Large intestine (tissue), 3 donors: ENCODE measurements around the gene RASGRP3. TPM values are rescaled to one million over a fixed set of nuclear protein-coding genes. Genes with fewer than 3 reads are reported as not detected.

Source experiments
- DNase-seq, 2 donors: peaks; one replicate each; pipeline versions ENCODE4 v3.0.0 to v3.0.0-alpha.2; 2013
- H3K27ac ChIP-seq: one replicate; pipeline ENCODE4 v1.5.1; 2013; ENCODE audit warnings: low read length
- H3K27me3 ChIP-seq: 2 replicates; pipeline ENCODE4 v1.6.1; 2013; ENCODE audit warnings: low read length; ENCODE audit not compliant: control insufficient read depth, insufficient read depth
- H3K36me3 ChIP-seq: 2 replicates; pipeline ENCODE4 v1.6.1; 2013; ENCODE audit warnings: low read length; ENCODE audit not compliant: control insufficient read depth, insufficient read depth
- H3K4me1 ChIP-seq: one replicate; pipeline ENCODE4 v1.6.1; 2013; ENCODE audit warnings: low read length; ENCODE audit not compliant: control insufficient read depth, insufficient read depth
- H3K4me3 ChIP-seq: one replicate; pipeline ENCODE4 v1.5.1; 2013; ENCODE audit warnings: low read length
- H3K9me3 ChIP-seq: one replicate; pipeline ENCODE4 v1.6.1; 2013; ENCODE audit warnings: mild to moderate bottlenecking, low read depth, low read length, moderate library complexity; ENCODE audit not compliant: control insufficient read depth
- WGBS: methylation state at CpG from one replicate; pipeline ENCODE4 v1.1.5; 2013; ENCODE audit warnings: low lambda C conversion rate; ENCODE audit not compliant: insufficient coverage; 5-methylcytosine and 5-hydroxymethylcytosine counted together
- polyA plus RNA-seq: library from polyadenylated mRNA; unstranded; fragments of 120-200 nt; gene quantifications from one replicate; pipeline ENCODE4 v1.2.1, GENCODE V29; 2013

RASGRP3 gene
- polyA plus RNA-seq, 1 donor = 11.2 TPM

- Histone ChIP-seq H3K27ac (no peak overlapping the region), H3K4me1 (no peaks in the 10 kb centered on the region), H3K4me3 (no peak overlapping the region), H3K9me3 (no peaks in the 10 kb centered on the region), H3K27me3 (no peaks in the 10 kb centered on the region), H3K36me3 (no peaks in the 10 kb centered on the region)
- WGBS = no CpG with 5 or more reads among the region's 2 CpGs
- no peak for DNase-seq
These were observed 25.6 kb downstream of the RASGRP3 start for GRCh38 chr2:33502025-33502424.

GRCh38 chr2:33503002-33503401 is 26.6 kb downstream of the RASGRP3 start:
- Histone ChIP-seq H3K36me3 (no peaks in the 10 kb centered on the region), H3K27me3 (no peaks in the 10 kb centered on the region), H3K27ac (no peak overlapping the region), H3K9me3 (no peaks in the 10 kb centered on the region), H3K4me1 (no peaks in the 10 kb centered on the region), H3K4me3 (no peak overlapping the region)
- DNase-seq = no peak
- 38% methylated on average over 1 of the region's 1 CpG for WGBS

- H3K36me3 ChIP-seq = no peaks in the 10 kb centered on the region
- H3K27ac ChIP-seq = no peak overlapping the region
- no peaks in the 10 kb centered on the region for H3K9me3 ChIP-seq
- no peaks in the 10 kb centered on the region for H3K27me3 ChIP-seq
- no peak for DNase-seq
- no peaks in the 10 kb centered on the region for H3K4me1 ChIP-seq
- H3K4me3 ChIP-seq = no peak overlapping the region
- 80% methylated on average over 1 of the region's 1 CpG for WGBS
These were observed 29.5 kb downstream of the RASGRP3 start for GRCh38 chr2:33505966-33506365.

- Histone ChIP-seq H3K27me3 (no peaks in the 10 kb centered on the region), H3K36me3 (no peaks in the 10 kb centered on the region), H3K27ac (no peak overlapping the region), H3K4me1 (no peaks in the 10 kb centered on the region), H3K4me3 (no peak overlapping the region), H3K9me3 (no peaks in the 10 kb centered on the region)
- WGBS = 86% methylated on average over 3 of the region's 5 CpGs
- DNase-seq = no peak
These were observed 33.6 kb downstream of the RASGRP3 start for GRCh38 chr2:33509908-33510585.

GRCh38 chr2:33510586-33510968 is 34.1 kb downstream of the RASGRP3 start:
- no peak for DNase-seq
- no peaks in the 10 kb centered on the region for H3K27me3 ChIP-seq
- H3K9me3 ChIP-seq = no peaks in the 10 kb centered on the region
- no peaks in the 10 kb centered on the region for H3K4me1 ChIP-seq
- H3K4me3 ChIP-seq = no peak overlapping the region
- H3K36me3 ChIP-seq = no peaks in the 10 kb centered on the region
- H3K27ac ChIP-seq = no peak overlapping the region
- 80% methylated on average over 2 of the region's 4 CpGs for WGBS

- no peak overlapping the region for H3K4me3 ChIP-seq
- WGBS = 40% methylated on average over 1 of the region's 1 CpG
- H3K27ac ChIP-seq = no peak overlapping the region
- DNase-seq = no peak
- H3K27me3 ChIP-seq = no peaks in the 10 kb centered on the region
- no peaks in the 10 kb centered on the region for H3K36me3 ChIP-seq
- H3K4me1 ChIP-seq = no peaks in the 10 kb centered on the region
- H3K9me3 ChIP-seq = no peaks in the 10 kb centered on the region
These were observed 34.7 kb downstream of the RASGRP3 start for GRCh38 chr2:33511141-33511540.

GRCh38 chr2:33512112-33512511 is 35.7 kb downstream of the RASGRP3 start:
- H3K27me3 ChIP-seq = no peaks in the 10 kb centered on the region

GRCh38 chr2:33513480-33513879 is 37.0 kb downstream of the RASGRP3 start:
- H3K4me1 ChIP-seq = no peaks in the 10 kb centered on the region
- 100% methylated on average over 1 of the region's 3 CpGs for WGBS
- H3K4me3 ChIP-seq = no peak overlapping the region
- no peaks in the 10 kb centered on the region for H3K9me3 ChIP-seq
- no peak for DNase-seq
- H3K27me3 ChIP-seq = no peaks in the 10 kb centered on the region
- H3K27ac ChIP-seq = no peak overlapping the region
- H3K36me3 ChIP-seq = no peaks in the 10 kb centered on the region

More at GRCh38 chr2:33512112-33512511, 35.7 kb downstream of the RASGRP3 start:
- Histone ChIP-seq H3K4me3 (no peak overlapping the region), H3K4me1 (no peaks in the 10 kb centered on the region), H3K27ac (no peak overlapping the region), H3K36me3 (no peaks in the 10 kb centered on the region), H3K9me3 (no peaks in the 10 kb centered on the region)
- 29% methylated on average over 1 of the region's 5 CpGs for WGBS
- no peak for DNase-seq

GRCh38 chr2:33516456-33516995 is 40.1 kb downstream of the RASGRP3 start:
- Histone ChIP-seq H3K27ac (no peak overlapping the region), H3K36me3 (no peaks in the 10 kb centered on the region), H3K27me3 (no peaks in the 10 kb centered on the region), H3K4me1 (no peaks in the 10 kb centered on the region), H3K4me3 (no peak overlapping the region), H3K9me3 (no peaks in the 10 kb centered on the region)
- no peak for DNase-seq
- 29% methylated on average over 1 of the region's 2 CpGs for WGBS

GRCh38 chr2:33518200-33518599 is 41.8 kb downstream of the RASGRP3 start:
- no peaks in the 10 kb centered on the region for H3K36me3 ChIP-seq
- WGBS = no CpG with 5 or more reads among the region's 2 CpGs
- H3K4me1 ChIP-seq = no peaks in the 10 kb centered on the region
- no peaks in the 10 kb centered on the region for H3K27me3 ChIP-seq
- no peak overlapping the region for H3K27ac ChIP-seq
- no peak for DNase-seq
- no peaks in the 10 kb centered on the region for H3K9me3 ChIP-seq
- no peak overlapping the region for H3K4me3 ChIP-seq

GRCh38 chr2:33518929-33519328 is 42.5 kb downstream of the RASGRP3 start:
- WGBS = no CpG with 5 or more reads among the region's 1 CpG

More at GRCh38 chr2:33518929-33519328, 42.5 kb downstream of the RASGRP3 start:
- no peak for DNase-seq
- no peaks in the 10 kb centered on the region for H3K9me3 ChIP-seq
- no peaks in the 10 kb centered on the region for H3K27me3 ChIP-seq
- H3K4me3 ChIP-seq = no peak overlapping the region
- H3K36me3 ChIP-seq = no peaks in the 10 kb centered on the region
- H3K27ac ChIP-seq = no peak overlapping the region
- H3K4me1 ChIP-seq = no peaks in the 10 kb centered on the region
